Panc1 (cell line): ENCODE data around the gene NRM. TPM values are rescaled to one million over a fixed set of nuclear protein-coding genes. Genes with fewer than 3 reads are reported as not detected.

Experiments used
- ATAC-seq: fragments of 200-7000 bp; cut with Tn5 transposase; 2 replicates; pipeline ENCODE4 v1.9.1; 2020; ENCODE audit warnings: mild to moderate bottlenecking, moderate library complexity
- BruUV-seq: library from RNA; stranded (reverse); fragments of 400-500 nt; replicated peaks from 2 replicates; lab custom pipeline; 2021; lab: Mats Ljungman, UMichigan
- CTCF ChIA-PET: fragments of 300-600 bp; sonication (Branson Sonifier 250); formaldehyde crosslinking; loops from one replicate; lab custom pipeline; 2022; ENCODE audit warnings: antibody characterized with exemption; lab: Charles Lee
- POLR2A ChIA-PET: fragments of 300-600 bp; sonication (Branson Sonifier 250); formaldehyde crosslinking; loops from one replicate; lab custom pipeline; 2022; ENCODE audit warnings: antibody characterized with exemption; lab: Charles Lee
- DNase-seq: peaks from one replicate; pipeline ENCODE4 v3.0.0-alpha.2; 2010; ENCODE audit warnings: low read depth, low spot score
- H3K27ac ChIP-seq: 2 replicates; pipeline ENCODE4 v1.5.1; 2011; ENCODE audit warnings: mild to moderate bottlenecking, low read length, inconsistent platforms
- H3K27me3 ChIP-seq: fragments of 200-500 bp; sonication (Bioruptor generic); 2 replicates; pipeline ENCODE4 v1.6.0; 2014; ENCODE audit warnings: low read length, inconsistent platforms; ENCODE audit not compliant: control insufficient read depth, insufficient read depth
- H3K36me3 ChIP-seq: fragments of 200-500 bp; sonication (Bioruptor generic); 2 replicates; pipeline ENCODE4 v1.5.1; 2014; ENCODE audit warnings: inconsistent platforms, mild to moderate bottlenecking, low read length, moderate library complexity; ENCODE audit not compliant: control insufficient read depth, insufficient read depth
- H3K4me1 ChIP-seq: 2 replicates; pipeline ENCODE4 v1.5.1; 2011; ENCODE audit warnings: inconsistent platforms, mild to moderate bottlenecking, low read length, moderate library complexity; ENCODE audit not compliant: control insufficient read depth, insufficient read depth
- H3K4me3 ChIP-seq, 2 experiments: 2 replicates each; pipeline ENCODE4 v1.5.1; 2011 to 2012; ENCODE audit warnings: low read depth in 2 of 2, low read length in 2 of 2, mild to moderate bottlenecking in 2 of 2, inconsistent platforms in 1 of 2, moderate library complexity in 1 of 2
- H3K9me3 ChIP-seq: fragments of 200-500 bp; sonication (Bioruptor generic); 2 replicates; pipeline ENCODE4 v1.5.1; 2014; ENCODE audit warnings: low read depth, mild to moderate bottlenecking, inconsistent platforms, low read length, moderate library complexity; ENCODE audit not compliant: control insufficient read depth, insufficient read depth
- POLR2AphosphoS5 ChIP-seq: IDR thresholded peaks from 2 replicates; pipeline ENCODE4 v1.6.1; 2012; ENCODE audit warnings: mild to moderate bottlenecking, low read depth, low read length, moderate library complexity
- SIN3A ChIP-seq: IDR thresholded peaks from 2 replicates; pipeline ENCODE4 v1.6.1; 2012; ENCODE audit warnings: low read depth, mild to moderate bottlenecking, low read length, moderate library complexity, borderline replicate concordance; ENCODE audit not compliant: insufficient read depth
- TCF7L2 ChIP-seq: IDR thresholded peaks from 2 replicates; pipeline ENCODE4 v1.6.1; 2011; ENCODE audit warnings: mild to moderate bottlenecking, low read depth, low read length, inconsistent platforms
- in situ Hi-C: cut with HindIII; loops from 2 replicates; pipeline ENCODE4 v1.10.0; 2016; ENCODE audit warnings: low sequenced_read_pairs, low pct_unique_long_range_greater_than_20kb
- intact Hi-C: fragments of 100-400 bp; cut with micrococcal nuclease; formaldehyde crosslinking; loops from one replicate; pipeline ENCODE4 v1.10.0; 2022; ENCODE audit not compliant: unreplicated experiment
- total RNA-seq: library from RNA; stranded (reverse); gene quantifications from one replicate; pipeline ENCODE4 v1.2.1, GENCODE V29; 2021; ENCODE audit not compliant: unreplicated experiment
- TF ChIP-seq, protein P1 (sequence below): fragments of 450-650 bp; IDR thresholded peaks from 2 replicates; pipeline ENCODE4 v1.5.1; 2017; ENCODE audit warnings: mild to moderate bottlenecking
- TF ChIP-seq, protein P2 (sequence below), 2 experiments: IDR thresholded peaks; 2 replicates each; pipeline ENCODE4 v1.6.1; 2011 to 2012; ENCODE audit warnings: low read depth in 2 of 2, control low read depth in 1 of 2, low read length in 1 of 2, mild to moderate bottlenecking in 1 of 2, moderate library complexity in 1 of 2; ENCODE audit not compliant: insufficient read depth in 1 of 2

Gene NRM
- total RNA-seq, 1 experiment from 2014 or later, result 21.9 TPM

DNA sequence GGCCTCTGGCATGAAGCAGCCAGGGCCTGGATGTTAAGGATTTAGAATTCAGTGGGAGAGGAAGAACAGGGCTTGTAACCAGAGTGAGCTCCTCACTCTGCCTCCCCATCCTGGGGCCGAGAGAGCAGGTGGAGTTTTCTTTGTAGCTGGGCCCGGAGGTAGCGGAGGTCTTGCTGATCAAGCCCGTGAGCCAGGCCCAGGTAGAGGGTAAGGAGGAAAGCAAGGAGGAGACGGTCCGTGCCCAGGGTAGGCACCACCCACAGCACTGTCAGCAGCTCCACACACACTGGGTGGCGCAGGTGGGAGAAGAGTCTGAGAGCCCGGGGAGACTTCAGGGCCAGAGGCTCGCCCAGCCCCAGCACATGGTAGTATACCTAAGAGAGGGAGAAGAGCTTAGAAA is 2.2 kb downstream of the NRM start:
- no peak for DNase-seq
- Histone ChIP-seq H3K4me3 (peak overlapping the region in 1 of 2 experiments; percentile 96; a peak in 2 of 4 replicates), H3K27ac (peak overlapping the region; percentile 86), H3K4me1 (peaks cover 39% of the 10 kb centered on the region), H3K9me3 (no peaks in the 10 kb centered on the region), H3K27me3 (no peaks in the 10 kb centered on the region), H3K36me3 (no peaks in the 10 kb centered on the region)
- intact Hi-C loops, result no loop called here
- no peak for ATAC-seq
- BruUV-seq, result no TSS peak
- in situ Hi-C loops, result no loop called here
- ChIA-PET POLR2A (interaction anchor here (0.6 kb wide), 1 partner anchor 32 kb away, joined by 3 read pairs; the partner anchor contains the start of gene TUBB), CTCF (interaction anchor here (2.5 kb wide), 1 partner anchor 9 kb away, joined by 11 read pairs; no protein-coding TSS in a partner anchor)
- TF ChIP-seq TCF7L2, result no peak
- no peak for TF ChIP-seq POLR2AphosphoS5
- TF ChIP-seq, protein P1, sequence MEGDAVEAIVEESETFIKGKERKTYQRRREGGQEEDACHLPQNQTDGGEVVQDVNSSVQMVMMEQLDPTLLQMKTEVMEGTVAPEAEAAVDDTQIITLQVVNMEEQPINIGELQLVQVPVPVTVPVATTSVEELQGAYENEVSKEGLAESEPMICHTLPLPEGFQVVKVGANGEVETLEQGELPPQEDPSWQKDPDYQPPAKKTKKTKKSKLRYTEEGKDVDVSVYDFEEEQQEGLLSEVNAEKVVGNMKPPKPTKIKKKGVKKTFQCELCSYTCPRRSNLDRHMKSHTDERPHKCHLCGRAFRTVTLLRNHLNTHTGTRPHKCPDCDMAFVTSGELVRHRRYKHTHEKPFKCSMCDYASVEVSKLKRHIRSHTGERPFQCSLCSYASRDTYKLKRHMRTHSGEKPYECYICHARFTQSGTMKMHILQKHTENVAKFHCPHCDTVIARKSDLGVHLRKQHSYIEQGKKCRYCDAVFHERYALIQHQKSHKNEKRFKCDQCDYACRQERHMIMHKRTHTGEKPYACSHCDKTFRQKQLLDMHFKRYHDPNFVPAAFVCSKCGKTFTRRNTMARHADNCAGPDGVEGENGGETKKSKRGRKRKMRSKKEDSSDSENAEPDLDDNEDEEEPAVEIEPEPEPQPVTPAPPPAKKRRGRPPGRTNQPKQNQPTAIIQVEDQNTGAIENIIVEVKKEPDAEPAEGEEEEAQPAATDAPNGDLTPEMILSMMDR, result no peak
- TF ChIP-seq, protein P2, sequence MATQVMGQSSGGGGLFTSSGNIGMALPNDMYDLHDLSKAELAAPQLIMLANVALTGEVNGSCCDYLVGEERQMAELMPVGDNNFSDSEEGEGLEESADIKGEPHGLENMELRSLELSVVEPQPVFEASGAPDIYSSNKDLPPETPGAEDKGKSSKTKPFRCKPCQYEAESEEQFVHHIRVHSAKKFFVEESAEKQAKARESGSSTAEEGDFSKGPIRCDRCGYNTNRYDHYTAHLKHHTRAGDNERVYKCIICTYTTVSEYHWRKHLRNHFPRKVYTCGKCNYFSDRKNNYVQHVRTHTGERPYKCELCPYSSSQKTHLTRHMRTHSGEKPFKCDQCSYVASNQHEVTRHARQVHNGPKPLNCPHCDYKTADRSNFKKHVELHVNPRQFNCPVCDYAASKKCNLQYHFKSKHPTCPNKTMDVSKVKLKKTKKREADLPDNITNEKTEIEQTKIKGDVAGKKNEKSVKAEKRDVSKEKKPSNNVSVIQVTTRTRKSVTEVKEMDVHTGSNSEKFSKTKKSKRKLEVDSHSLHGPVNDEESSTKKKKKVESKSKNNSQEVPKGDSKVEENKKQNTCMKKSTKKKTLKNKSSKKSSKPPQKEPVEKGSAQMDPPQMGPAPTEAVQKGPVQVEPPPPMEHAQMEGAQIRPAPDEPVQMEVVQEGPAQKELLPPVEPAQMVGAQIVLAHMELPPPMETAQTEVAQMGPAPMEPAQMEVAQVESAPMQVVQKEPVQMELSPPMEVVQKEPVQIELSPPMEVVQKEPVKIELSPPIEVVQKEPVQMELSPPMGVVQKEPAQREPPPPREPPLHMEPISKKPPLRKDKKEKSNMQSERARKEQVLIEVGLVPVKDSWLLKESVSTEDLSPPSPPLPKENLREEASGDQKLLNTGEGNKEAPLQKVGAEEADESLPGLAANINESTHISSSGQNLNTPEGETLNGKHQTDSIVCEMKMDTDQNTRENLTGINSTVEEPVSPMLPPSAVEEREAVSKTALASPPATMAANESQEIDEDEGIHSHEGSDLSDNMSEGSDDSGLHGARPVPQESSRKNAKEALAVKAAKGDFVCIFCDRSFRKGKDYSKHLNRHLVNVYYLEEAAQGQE (IDR thresholded peaks at IDR 0.05; ENCODE audit: insufficient read depth in 1 of 2, low read depth in 2 of 2, low read length in 1 of 2), result no peak
- TF ChIP-seq SIN3A, result no peak

DNA sequence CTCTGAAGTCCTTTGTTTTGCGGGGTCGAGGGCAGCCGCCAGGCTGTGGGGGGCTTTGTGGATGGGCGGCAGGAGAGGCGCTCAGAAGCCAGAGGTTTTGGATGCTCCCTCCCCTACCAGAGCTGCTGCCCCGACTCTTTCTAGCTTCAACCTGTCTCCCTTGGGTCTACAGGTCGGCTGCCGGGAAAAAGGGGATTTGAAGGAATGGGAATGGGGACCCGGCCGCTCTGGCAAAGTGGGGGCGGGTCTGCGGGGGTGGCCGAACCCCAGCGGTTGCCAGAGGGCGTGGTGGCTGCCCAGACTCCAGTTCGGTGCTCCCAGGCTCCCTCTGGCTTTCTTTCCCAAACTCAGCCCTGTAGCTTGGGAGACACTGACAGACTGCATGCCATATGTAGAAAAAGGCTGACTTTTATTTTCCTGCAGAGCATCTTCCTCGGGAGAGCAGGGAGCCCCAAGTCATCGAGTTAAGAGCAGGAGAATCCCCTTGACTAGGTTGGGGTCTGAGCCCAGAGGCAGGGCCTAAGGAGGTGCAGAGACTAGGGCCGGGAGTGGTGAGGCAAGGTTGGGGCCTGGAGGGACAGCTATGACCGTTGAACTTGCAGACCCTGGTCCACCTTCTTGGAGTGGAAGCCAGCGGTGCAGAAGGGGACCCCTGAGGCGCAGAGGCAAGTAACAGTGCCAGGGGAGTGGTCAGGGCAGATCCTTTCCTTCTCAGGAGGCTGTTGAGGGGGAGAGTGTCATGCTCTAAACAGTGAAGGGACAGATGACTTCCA is 2.9 kb downstream of the NRM start:
- ChIA-PET POLR2A (no interaction called here), CTCF (interaction anchor here (0.8 to 2.5 kb wide), 2 partner anchors 9 to 29 kb away, joined by 4 to 11 read pairs; partner anchors contain the start of gene MDC1)
- H3K36me3 ChIP-seq, result no peaks in the 10 kb centered on the region
- H3K27ac ChIP-seq, result peak overlapping the region; percentile 86
- H3K4me3 ChIP-seq, result peak overlapping the region; percentile 85 to 96
- TF ChIP-seq, protein P1, result no peak
- TF ChIP-seq SIN3A, result no peak
- TF ChIP-seq, protein P2 (IDR thresholded peaks at IDR 0.05; ENCODE audit: insufficient read depth in 1 of 2, low read depth in 2 of 2, low read length in 1 of 2), result no peak
- TF ChIP-seq TCF7L2, result no peak
- TF ChIP-seq POLR2AphosphoS5, result no peak
- H3K4me1 ChIP-seq, result peaks cover 40% of the 10 kb centered on the region
- TSS peak; percentile 77 for BruUV-seq
- H3K27me3 ChIP-seq, result no peaks in the 10 kb centered on the region
- in situ Hi-C loops, result no loop called here
- no peaks in the 10 kb centered on the region for H3K9me3 ChIP-seq
- no peak for ATAC-seq
- intact Hi-C loops, result no loop called here
- no peak for DNase-seq
